ENCODE measurements around the gene RND3. TPM values are rescaled to one million over a fixed set of nuclear protein-coding genes. Genes with fewer than 3 reads are reported as not detected.

The RND3 gene
- total RNA-seq, 1 donor from 2014 or later = 42.5 TPM

GRCh38 chr2:150485114-150485870, 2.2 kb downstream of the RND3 start:
- H3K27me3 Mint-ChIP-seq = no peaks in the 10 kb centered on the region
- peaks cover 43% of the 10 kb centered on the region for H3K4me1 Mint-ChIP-seq (ENCODE audit: low read depth)
- peak overlapping the region; percentile 99 for H3K4me3 Mint-ChIP-seq (ENCODE audit: low read depth)
- DNase-seq (ENCODE audit: low spot score, unreplicated experiment) = peak; percentile 54
- H3K9me3 Mint-ChIP-seq (ENCODE audit: low read depth) = no peaks in the 10 kb centered on the region
- TF ChIP-seq CTCF (IDR thresholded peaks at IDR 0.05; ENCODE audit: unreplicated experiment) = peak; percentile 46
- H3K27ac Mint-ChIP-seq = peak overlapping the region; percentile 98
- peaks cover 5% of the 10 kb centered on the region for H3K36me3 Mint-ChIP-seq (ENCODE audit: insufficient read depth)

- DNase-seq (ENCODE audit: low spot score, unreplicated experiment) = no peak
- no peak for TF ChIP-seq CTCF (IDR thresholded peaks at IDR 0.05; ENCODE audit: unreplicated experiment)
- peak overlapping the region; percentile 99 for H3K4me3 Mint-ChIP-seq (ENCODE audit: low read depth)
- peaks cover 7% of the 10 kb centered on the region for H3K36me3 Mint-ChIP-seq (ENCODE audit: insufficient read depth)
- H3K4me1 Mint-ChIP-seq (ENCODE audit: low read depth) = peaks cover 50% of the 10 kb centered on the region
- peak overlapping the region; percentile 98 for H3K27ac Mint-ChIP-seq
- H3K9me3 Mint-ChIP-seq (ENCODE audit: low read depth) = no peaks in the 10 kb centered on the region
- no peaks in the 10 kb centered on the region for H3K27me3 Mint-ChIP-seq
Measured at GRCh38 chr2:150484461-150485021, 2.9 kb downstream of the RND3 start.

GRCh38 chr2:150484006-150484405, 3.5 kb downstream of the RND3 start:
- Mint-ChIP-seq H3K4me1 (ENCODE audit: low read depth) (peaks cover 55% of the 10 kb centered on the region), H3K27ac (peak overlapping the region; percentile 98), H3K4me3 (ENCODE audit: low read depth) (peak overlapping the region; percentile 99), H3K9me3 (ENCODE audit: low read depth) (no peaks in the 10 kb centered on the region), H3K36me3 (ENCODE audit: insufficient read depth) (peaks cover 7% of the 10 kb centered on the region), H3K27me3 (no peaks in the 10 kb centered on the region)
- no peak for DNase-seq (ENCODE audit: low spot score, unreplicated experiment)
- TF ChIP-seq CTCF (IDR thresholded peaks at IDR 0.05; ENCODE audit: unreplicated experiment) = no peak

GRCh38 chr2:150483532-150483931, 3.9 kb downstream of the RND3 start:
- no peak for DNase-seq (ENCODE audit: low spot score, unreplicated experiment)
- peaks cover 7% of the 10 kb centered on the region for H3K36me3 Mint-ChIP-seq (ENCODE audit: insufficient read depth)
- H3K9me3 Mint-ChIP-seq (ENCODE audit: low read depth) = no peaks in the 10 kb centered on the region
- no peak for TF ChIP-seq CTCF (IDR thresholded peaks at IDR 0.05; ENCODE audit: unreplicated experiment)
- H3K4me3 Mint-ChIP-seq (ENCODE audit: low read depth) = peak overlapping the region; percentile 21
- H3K27ac Mint-ChIP-seq = no peak overlapping the region
- H3K27me3 Mint-ChIP-seq = no peaks in the 10 kb centered on the region
- peaks cover 54% of the 10 kb centered on the region for H3K4me1 Mint-ChIP-seq (ENCODE audit: low read depth)

GRCh38 chr2:150482667-150483400, 4.6 kb downstream of the RND3 start:
- no peak overlapping the region for H3K27ac Mint-ChIP-seq

More at GRCh38 chr2:150482667-150483400, 4.6 kb downstream of the RND3 start:
- no peak for TF ChIP-seq CTCF (IDR thresholded peaks at IDR 0.05; ENCODE audit: unreplicated experiment)
- no peak for DNase-seq (ENCODE audit: low spot score, unreplicated experiment)
- no peaks in the 10 kb centered on the region for H3K9me3 Mint-ChIP-seq (ENCODE audit: low read depth)
- peak overlapping the region; percentile 21 for H3K4me3 Mint-ChIP-seq (ENCODE audit: low read depth)
- H3K36me3 Mint-ChIP-seq (ENCODE audit: insufficient read depth) = peaks cover 7% of the 10 kb centered on the region
- H3K27me3 Mint-ChIP-seq = no peaks in the 10 kb centered on the region
- H3K4me1 Mint-ChIP-seq (ENCODE audit: low read depth) = peaks cover 59% of the 10 kb centered on the region
